ENCODE data around the gene FAM180A. TPM values are rescaled to one million over a fixed set of nuclear protein-coding genes. Genes with fewer than 3 reads are reported as not detected.

FAM180A gene
- total and polyA plus RNA-seq, 7 donors, result 0.07 to 1.8 (median 0.13) TPM; not detected in 2

- intact Hi-C loops (cut with DNase I), result no loop called here
- Histone ChIP-seq H3K4me1 (no peaks in the 10 kb centered on the region), H3K27me3 (ENCODE audit: insufficient read depth in 3 of 3, low read length in 2 of 3) (no peaks in the 10 kb centered on the region), H3K36me3 (ENCODE audit: insufficient read depth in 1 of 2, low read depth in 1 of 2) (no peaks in the 10 kb centered on the region), H3K27ac (no peak overlapping the region), H3K9me3 (no peaks in the 10 kb centered on the region), H3K4me3 (no peak overlapping the region)
- no peak for ATAC-seq
- DNase-seq, result no peak
- TF ChIP-seq CTCF (IDR thresholded peaks at IDR 0.05), result no peak
- WGBS, 3 donors, result 61 to 66% (median 66%) methylated on average over 3 of the region's 3 CpGs
These were observed 41.3 kb upstream of the FAM180A start for GRCh38 chr7:135789956-135790355.

- H3K27me3 ChIP-seq (ENCODE audit: insufficient read depth in 3 of 3, low read length in 2 of 3), result no peaks in the 10 kb centered on the region
- intact Hi-C loops (cut with DNase I), result no loop called here
- 64 to 80% (median 65%) methylated on average over 4 of the region's 4 CpGs for WGBS, 3 donors
- H3K9me3 ChIP-seq, result no peaks in the 10 kb centered on the region
- TF ChIP-seq CTCF (IDR thresholded peaks at IDR 0.05), result no peak
- no peaks in the 10 kb centered on the region for H3K36me3 ChIP-seq (ENCODE audit: insufficient read depth in 1 of 2, low read depth in 1 of 2)
- no peak for ATAC-seq
- H3K4me3 ChIP-seq, result no peak overlapping the region
- DNase-seq, result no peak
- no peak overlapping the region for H3K27ac ChIP-seq
- no peaks in the 10 kb centered on the region for H3K4me1 ChIP-seq
These were observed 40.8 kb upstream of the FAM180A start for GRCh38 chr7:135789431-135789830.

- no peak for TF ChIP-seq CTCF (IDR thresholded peaks at IDR 0.05)
- intact Hi-C loops (cut with DNase I), result no loop called here
- DNase-seq, result no peak
- WGBS, 3 donors, result 54 to 63% (median 58%) methylated on average over 3 of the region's 3 CpGs
- no peaks in the 10 kb centered on the region for H3K4me1 ChIP-seq
- no peak overlapping the region for H3K4me3 ChIP-seq
- H3K36me3 ChIP-seq (ENCODE audit: insufficient read depth in 1 of 2, low read depth in 1 of 2), result no peaks in the 10 kb centered on the region
- H3K27ac ChIP-seq, result no peak overlapping the region
- H3K9me3 ChIP-seq, result no peaks in the 10 kb centered on the region
- H3K27me3 ChIP-seq (ENCODE audit: insufficient read depth in 3 of 3, low read length in 2 of 3), result no peaks in the 10 kb centered on the region
- no peak for ATAC-seq
These were observed 38.3 kb upstream of the FAM180A start for GRCh38 chr7:135786911-135787310.

GRCh38 chr7:135785065-135785464 lies 36.5 kb upstream of the FAM180A start:
- H3K9me3 ChIP-seq, result no peaks in the 10 kb centered on the region
- no peaks in the 10 kb centered on the region for H3K36me3 ChIP-seq (ENCODE audit: insufficient read depth in 1 of 2, low read depth in 1 of 2)
- TF ChIP-seq CTCF (IDR thresholded peaks at IDR 0.05), result no peak
- WGBS, 3 donors, result 78 to 91% (median 84%) methylated on average over 1 of the region's 1 CpG
- no peak overlapping the region for H3K27ac ChIP-seq
- ATAC-seq (no peak), DNase-seq (no peak)
- intact Hi-C loops (cut with DNase I), result no loop called here
- no peak overlapping the region for H3K4me3 ChIP-seq
- no peaks in the 10 kb centered on the region for H3K4me1 ChIP-seq
- no peaks in the 10 kb centered on the region for H3K27me3 ChIP-seq (ENCODE audit: insufficient read depth in 3 of 3, low read length in 2 of 3)

- Histone ChIP-seq H3K9me3 (no peaks in the 10 kb centered on the region), H3K27ac (no peak overlapping the region), H3K36me3 (ENCODE audit: insufficient read depth in 1 of 2, low read depth in 1 of 2) (no peaks in the 10 kb centered on the region), H3K27me3 (ENCODE audit: insufficient read depth in 3 of 3, low read length in 2 of 3) (no peaks in the 10 kb centered on the region), H3K4me3 (no peak overlapping the region), H3K4me1 (no peaks in the 10 kb centered on the region)
- no peak for TF ChIP-seq CTCF (IDR thresholded peaks at IDR 0.05)
- WGBS, 3 donors, result 80 to 85% (median 84%) methylated on average over 8 of the region's 8 CpGs
- ATAC-seq, result no peak
- DNase-seq, result no peak
- intact Hi-C loops (cut with DNase I), result no loop called here
These were observed 35.4 kb upstream of the FAM180A start for GRCh38 chr7:135784013-135784412.
